GM18526 (cell line): ENCODE results near the gene CHMP1B.

Source experiments
- POLR2A ChIP-seq: IDR thresholded peaks from 3 replicates; pipeline ENCODE4 v1.6.1; 2011; ENCODE audit not compliant: insufficient read length; ENCODE audit errors: extremely low read depth

CHMP1B gene, protein sequence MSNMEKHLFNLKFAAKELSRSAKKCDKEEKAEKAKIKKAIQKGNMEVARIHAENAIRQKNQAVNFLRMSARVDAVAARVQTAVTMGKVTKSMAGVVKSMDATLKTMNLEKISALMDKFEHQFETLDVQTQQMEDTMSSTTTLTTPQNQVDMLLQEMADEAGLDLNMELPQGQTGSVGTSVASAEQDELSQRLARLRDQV

DNA sequence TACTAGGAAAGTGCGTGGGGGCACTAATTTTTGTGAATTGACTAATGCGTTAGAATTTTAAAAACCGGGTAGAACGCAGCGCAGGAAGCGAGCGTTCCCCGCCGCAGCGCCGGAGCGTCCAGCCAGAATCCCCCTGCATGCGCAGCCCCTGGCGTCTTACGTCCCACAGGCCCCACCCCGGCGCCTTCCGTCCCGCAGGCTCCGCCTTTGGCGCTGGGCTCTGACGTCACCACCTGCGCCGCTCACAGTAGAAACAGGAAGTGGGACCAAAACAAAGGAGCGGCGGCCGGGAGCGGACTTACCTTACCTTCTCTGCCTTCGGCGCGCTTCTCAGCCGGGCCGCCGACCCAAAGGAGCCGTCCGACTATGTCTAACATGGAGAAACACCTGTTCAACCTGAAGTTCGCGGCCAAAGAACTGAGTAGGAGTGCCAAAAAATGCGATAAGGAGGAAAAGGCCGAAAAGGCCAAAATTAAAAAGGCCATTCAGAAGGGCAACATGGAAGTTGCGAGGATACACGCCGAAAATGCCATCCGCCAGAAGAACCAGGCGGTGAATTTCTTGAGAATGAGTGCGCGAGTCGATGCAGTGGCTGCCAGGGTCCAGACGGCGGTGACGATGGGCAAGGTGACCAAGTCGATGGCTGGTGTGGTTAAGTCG lies at the start of gene CHMP1B:
CHMP1B (plus strand) TSS at position 268 of the 660 bp plus-strand sequence; CDS start at position 367, 99 bp downstream.
- peak; percentile 94 for TF ChIP-seq POLR2A

DNA sequence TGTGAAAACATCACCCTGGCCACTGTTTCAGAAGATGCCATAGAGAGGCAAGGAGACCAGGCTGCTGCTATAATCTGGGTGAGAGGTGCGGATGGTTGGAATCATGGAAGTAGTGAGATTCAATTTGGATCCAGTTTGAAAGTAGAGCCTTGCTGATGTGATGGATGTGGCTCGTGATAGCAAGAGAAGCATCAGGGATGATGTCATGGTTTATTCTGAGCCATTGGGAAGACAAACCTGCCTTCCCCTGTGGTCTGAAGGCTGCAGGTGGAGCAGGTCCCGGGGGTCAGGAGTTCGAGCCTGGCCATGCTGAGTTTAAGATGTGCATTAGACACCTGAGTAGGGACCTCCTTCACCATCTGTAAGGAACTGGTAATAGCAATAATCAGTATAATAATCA lies 49.6 kb upstream of the CHMP1B start:
- no peak for TF ChIP-seq POLR2A

DNA sequence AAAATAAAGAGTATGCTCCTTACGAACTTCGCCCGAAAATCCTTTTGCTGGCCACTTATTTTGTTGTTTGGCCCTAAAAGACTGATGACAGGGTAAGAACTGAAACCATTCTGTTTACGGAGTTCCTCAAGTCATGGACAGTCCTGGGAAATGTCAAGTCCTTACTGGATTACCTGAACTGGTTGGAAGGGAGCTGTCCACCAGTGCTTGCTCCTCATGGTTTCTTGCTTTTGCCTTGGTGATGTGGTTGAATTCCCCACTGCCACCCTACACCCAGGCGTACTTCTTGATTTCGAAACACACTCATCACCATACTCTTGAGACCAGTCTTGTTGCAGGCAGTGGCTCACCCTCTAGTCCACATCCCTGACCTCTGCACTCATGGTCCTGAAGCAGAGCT lies 49.1 kb upstream of the CHMP1B start:
- no peak for TF ChIP-seq POLR2A

DNA sequence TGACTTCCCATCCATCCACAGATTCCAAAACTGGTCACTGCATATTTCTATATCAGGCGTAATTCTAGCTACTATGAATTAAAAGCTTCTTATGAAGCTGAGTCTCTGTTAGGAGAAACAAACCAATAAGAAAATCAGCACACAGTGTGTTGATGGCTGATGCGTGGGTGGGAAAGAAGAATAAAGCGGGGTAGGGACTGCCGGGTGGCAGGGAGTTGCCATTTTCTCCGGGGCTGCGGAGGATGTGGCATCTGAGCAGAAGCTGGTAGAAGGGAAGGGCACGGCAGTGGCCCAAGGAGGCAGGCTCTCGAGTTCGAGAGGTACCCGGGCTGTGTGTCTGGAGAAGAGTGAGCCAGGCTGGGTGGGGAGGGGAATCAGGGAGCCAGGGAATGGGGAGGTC lies 48.6 kb upstream of the CHMP1B start:
- TF ChIP-seq POLR2A = no peak

DNA sequence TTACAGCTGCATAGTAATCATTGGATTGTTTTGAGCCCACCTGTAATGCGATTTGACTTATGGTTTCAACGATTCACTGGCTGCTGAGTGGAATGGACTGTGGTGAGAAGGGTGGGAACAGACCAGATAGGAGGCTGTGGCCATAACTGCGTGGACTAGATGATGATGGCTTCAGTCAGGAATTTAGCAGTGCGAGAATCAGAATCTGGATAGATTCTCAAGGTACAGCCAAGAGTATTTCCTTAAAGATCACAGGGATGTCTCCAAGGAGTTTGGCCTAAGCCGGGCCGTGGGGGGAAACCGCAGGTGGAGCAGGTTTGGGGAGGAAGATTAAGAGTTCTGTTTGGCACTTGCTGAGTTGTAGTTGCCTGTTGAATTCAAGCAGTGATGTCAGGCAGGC lies 44.0 kb upstream of the CHMP1B start:
- no peak for TF ChIP-seq POLR2A

DNA sequence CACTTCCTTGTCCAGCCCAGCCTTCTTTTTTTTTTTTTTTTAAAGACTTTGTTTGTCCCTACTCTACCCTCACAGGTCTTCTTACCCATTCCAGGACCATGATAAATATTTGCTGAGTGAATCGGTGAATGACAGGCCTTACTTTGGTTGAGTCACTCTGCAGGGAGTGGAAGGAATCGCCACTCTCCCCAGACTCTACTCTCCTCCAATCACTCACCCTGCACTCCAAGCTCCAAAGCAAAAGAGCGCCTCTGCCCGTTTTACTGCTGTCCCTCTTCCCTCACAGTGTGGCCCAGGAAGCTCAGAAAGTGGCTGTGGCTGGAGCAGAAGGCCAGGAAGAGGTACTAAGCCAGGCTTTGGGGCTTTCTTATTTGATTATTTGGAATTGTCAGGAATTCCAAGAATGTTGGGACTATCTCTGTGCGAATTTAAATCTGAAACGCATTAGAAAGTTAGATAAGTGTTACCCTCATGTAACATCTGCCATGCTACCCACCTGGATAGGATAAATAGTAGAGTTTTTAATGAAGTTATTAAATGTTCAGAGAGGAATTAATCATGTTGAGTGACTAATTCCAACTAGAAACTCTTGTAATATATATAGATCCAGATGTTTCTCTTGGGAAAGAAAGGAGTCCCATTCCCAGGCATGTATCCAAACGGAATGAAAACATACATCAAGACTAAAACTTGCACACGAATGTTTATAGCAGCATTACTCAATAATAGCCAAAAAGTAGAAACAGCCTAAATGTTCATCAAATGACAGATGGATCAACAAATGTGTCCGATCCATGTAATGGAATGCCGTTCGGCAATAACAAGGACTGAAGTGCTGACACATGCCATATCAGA lies 43.0 kb upstream of the CHMP1B start:
- no peak for TF ChIP-seq POLR2A

DNA sequence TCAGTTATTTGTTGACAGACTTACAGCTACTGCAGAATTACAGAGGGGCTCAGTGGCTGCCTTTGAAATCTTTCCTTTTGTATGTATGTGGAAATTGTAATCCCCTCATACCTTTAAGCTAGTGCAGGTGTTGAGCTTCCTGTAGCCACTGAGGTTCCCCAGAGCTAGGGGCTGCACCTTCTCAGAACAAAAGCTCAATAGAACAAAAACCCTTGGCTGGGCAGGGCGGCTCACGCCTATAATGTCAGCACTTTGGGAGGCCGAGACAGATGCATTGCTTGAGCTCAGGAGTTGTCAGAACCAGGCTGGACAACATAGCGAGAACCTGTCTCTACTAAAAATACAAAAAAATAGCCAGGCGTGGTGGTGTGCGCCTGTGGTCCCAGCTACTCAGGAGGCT lies 41.3 kb upstream of the CHMP1B start:
- TF ChIP-seq POLR2A = no peak

DNA sequence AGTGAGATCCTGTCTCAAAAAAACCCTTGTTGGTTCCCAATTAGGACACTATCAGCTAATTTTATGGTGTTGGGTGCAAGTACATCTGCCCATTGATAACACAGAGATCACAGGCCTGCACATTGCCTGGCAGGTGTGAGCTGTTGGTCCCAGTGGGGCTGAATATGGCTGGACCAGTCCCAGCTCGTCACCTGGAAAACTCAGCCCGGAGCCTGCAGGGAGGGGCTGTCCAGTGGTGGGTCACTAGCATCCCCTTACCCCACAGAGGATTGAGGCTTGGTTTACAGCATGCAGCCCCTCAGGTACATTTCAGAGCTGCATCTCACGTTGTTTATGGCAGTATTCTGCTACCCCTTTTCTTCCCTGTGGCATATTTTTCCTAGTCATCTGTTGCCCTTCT lies 40.8 kb upstream of the CHMP1B start:
- no peak for TF ChIP-seq POLR2A

DNA sequence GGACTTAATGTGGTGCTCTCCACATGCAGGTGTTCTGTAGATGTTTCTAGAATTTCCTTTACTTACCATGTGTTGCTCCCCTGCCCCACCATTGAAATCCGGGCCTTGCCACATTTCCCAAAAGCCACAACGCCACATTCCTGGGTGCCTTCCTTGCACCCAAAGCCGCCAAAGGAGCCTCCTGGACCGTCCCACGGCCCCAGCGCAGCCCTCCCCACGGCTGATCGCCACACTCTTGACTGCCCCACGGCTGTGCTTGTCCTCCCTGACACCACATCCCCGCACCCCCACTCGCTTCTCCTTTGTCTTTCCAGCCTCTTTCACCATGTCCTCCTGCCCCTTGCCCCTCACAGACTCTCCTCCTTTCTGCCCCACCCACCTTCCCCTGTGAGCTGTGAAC lies 40.2 kb upstream of the CHMP1B start:
- TF ChIP-seq POLR2A = no peak

DNA sequence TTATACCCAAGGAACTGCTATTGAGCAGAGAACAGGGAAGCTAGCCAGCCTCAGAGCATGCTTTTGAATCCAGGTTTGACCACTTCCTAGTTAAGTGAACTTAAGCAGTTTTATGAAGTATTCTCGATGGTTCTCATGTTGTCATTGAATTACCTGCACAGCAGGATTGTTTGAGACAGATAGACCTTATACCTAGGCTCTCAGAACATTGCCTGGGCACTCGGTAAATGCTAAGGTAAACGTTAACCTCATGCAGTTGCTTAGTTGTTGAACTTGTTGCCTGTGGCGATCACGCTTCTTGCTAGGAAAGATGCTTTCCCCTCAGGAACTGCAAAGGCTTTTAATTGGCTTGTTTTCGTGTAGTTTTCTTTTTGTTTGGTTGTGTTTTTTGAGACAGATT lies 34.0 kb upstream of the CHMP1B start:
- no peak for TF ChIP-seq POLR2A

DNA sequence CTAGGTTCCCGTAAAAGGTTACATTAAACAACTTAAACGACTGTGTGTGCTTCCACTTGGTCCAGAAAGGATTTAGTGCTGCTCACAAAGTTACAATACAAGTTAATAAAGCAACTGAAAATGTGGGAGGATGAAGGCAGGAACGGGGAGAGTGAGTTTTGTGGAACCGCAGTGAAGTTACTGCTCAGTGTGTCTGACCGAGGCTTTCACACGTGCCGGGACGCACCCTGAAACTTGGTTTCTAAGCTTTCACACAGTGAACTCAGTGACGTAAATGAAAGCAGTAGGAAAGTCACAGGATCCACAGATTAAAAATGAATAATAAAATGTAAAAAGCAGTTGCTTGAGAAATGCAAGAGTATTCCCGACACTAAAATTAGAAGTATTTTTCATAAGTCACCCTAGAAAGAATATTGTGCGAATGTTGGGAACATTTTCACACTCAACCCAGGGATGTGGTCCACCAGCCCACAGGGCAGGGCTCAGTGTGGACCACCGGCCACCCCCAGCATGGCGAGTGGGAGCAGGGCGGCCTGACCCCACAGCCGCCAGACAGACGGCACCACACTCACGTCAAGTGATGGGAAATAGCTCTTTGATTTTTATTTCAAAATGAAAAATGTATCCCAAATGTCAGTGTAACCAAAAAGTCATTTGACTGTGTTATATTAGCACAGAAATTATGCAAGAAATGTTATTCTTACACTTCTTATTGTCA lies 32.6 kb upstream of the CHMP1B start:
- no peak for TF ChIP-seq POLR2A

DNA sequence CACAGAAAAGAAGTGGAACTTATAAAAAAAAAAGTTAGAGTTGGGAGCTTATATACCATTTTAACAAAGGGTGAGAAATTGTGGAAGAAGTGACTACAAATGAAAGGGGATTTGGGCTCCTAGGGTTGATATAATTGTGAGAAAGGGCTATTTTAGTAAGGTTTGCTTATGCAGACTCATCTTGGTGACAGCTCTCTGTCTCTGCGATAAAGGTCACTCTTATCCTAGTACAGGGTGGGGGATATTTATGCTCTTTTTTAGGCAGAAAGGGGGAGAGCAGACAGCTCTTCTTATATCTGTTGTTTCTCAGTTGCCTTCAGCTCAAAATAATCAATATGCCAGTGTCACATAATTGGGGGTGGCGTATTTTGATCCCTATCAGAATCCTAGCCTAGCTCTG lies 31.3 kb upstream of the CHMP1B start:
- TF ChIP-seq POLR2A = no peak

DNA sequence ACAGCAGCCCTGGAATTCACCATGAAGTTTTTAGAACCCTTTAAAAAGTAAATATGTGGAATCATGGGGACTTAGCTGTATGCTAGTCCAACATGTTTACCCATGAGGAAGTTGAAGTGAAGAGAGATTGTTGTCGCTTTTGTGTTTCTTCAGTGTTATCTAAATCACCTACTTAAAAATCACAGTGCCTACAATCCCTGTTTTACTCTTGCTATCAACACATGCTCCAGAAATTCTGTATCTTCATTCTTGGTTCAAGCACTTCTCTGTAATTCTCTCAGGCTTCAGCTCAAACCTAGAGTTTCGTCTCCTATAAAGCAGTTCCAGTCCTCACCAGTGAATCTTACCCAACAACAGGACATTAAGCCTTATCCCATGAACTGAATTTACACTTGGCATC lies 30.5 kb upstream of the CHMP1B start:
- TF ChIP-seq POLR2A = no peak

DNA sequence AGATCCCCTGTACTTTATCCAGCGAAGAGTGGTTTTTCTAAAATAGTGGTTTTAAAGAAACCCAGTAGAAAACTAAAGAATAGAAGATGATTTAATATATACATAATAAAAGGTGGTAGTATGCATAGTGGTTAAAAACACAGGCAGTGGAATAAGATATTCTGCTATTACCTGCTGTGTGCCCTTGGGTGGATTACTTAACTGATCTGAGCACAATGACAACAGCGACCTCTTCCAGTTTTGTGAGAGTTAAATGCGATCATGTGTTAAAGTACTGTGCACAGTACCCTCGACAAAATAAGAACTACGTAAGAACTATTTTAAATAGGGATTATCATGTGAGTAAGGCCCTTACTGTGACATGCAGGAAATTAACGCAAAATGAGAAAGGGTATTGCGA lies 30.0 kb upstream of the CHMP1B start:
- TF ChIP-seq POLR2A = no peak

DNA sequence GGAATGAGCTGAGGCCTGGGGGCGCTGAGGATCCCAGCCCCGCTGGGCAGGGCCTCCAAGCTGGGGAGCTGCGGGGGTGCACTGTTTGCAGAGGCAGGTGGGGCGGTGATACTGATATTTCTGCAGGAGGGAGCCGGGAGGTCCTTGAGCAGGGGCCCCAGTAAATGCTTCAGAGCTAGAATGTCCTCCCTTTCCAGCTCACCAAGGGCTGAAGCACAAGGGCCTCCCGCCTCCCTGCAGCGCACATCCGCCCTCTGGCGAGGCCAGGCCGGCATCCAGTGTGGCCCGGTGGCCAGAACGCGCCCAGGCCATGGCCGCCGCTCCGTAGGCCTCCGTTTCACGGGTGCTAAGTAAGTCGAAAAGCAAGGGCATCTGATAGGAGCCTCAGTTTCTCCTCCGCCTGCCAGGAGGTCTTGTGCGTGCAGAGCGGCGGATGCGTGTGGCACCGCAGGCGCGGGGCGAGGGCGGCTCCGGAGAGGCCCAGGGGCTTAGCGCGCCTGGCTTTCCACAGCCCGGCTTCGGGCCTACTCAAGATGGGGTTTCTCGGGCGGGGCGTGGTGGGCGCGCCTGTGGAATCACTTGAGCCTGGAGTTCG lies 29.5 kb upstream of the CHMP1B start:
- no peak for TF ChIP-seq POLR2A
